Neuronal stem cell (in vitro differentiated cells): ENCODE measurements around the gene PRODH2.
A peak's percentile ranks its signal among the peaks of the same experiment; 100 is the strongest.

Source experiments
- DNase-seq: peaks from one replicate; pipeline ENCODE4 v3.0.0-alpha.2; 2013; ENCODE audit warnings: low spot score
- H2AFZ ChIP-seq: one replicate; pipeline ENCODE4 v1.6.1; 2013; ENCODE audit warnings: mild to moderate bottlenecking, low read length, inconsistent platforms
- H2AK5ac ChIP-seq: 2 replicates; pipeline ENCODE4 v1.6.1; 2013; ENCODE audit warnings: low read depth, mild to moderate bottlenecking, inconsistent platforms, low read length, moderate library complexity, mixed read lengths
- H2BK120ac ChIP-seq: 2 replicates; pipeline ENCODE4 v1.6.1; 2013; ENCODE audit warnings: low read depth, mild to moderate bottlenecking, inconsistent platforms, low read length, moderate library complexity, mixed read lengths
- H2BK12ac ChIP-seq: one replicate; pipeline ENCODE4 v1.6.1; 2013; ENCODE audit warnings: low read length, inconsistent platforms
- H2BK15ac ChIP-seq: 2 replicates; pipeline ENCODE4 v1.6.1; 2013; ENCODE audit warnings: mild to moderate bottlenecking, low read length, inconsistent platforms, mixed read lengths
- H2BK5ac ChIP-seq: one replicate; pipeline ENCODE4 v1.6.1; 2013; ENCODE audit warnings: inconsistent platforms, mild to moderate bottlenecking, low read length, moderate library complexity
- H3K14ac ChIP-seq: one replicate; pipeline ENCODE4 v1.6.1; 2013; ENCODE audit warnings: low read length, inconsistent platforms
- H3K18ac ChIP-seq: 2 replicates; pipeline ENCODE4 v1.6.1; 2013; ENCODE audit warnings: low read length, inconsistent platforms
- H3K23ac ChIP-seq: 2 replicates; pipeline ENCODE4 v1.6.1; 2013; ENCODE audit warnings: low read depth, mild to moderate bottlenecking, mixed read lengths, low read length, inconsistent platforms; ENCODE audit not compliant: poor library complexity
- H3K27ac ChIP-seq: replicated peaks from 3 replicates; pipeline ENCODE4 v1.5.1; 2013; ENCODE audit warnings: low read length, inconsistent platforms
- H3K27me3 ChIP-seq, 3 experiments: 2 replicates each; pipeline ENCODE4 v1.6.1; 2013; ENCODE audit warnings: low read length in 3 of 3, mild to moderate bottlenecking in 2 of 3, inconsistent platforms in 1 of 3, low read depth in 1 of 3, mixed read lengths in 1 of 3, moderate library complexity in 1 of 3; ENCODE audit not compliant: control insufficient read depth in 3 of 3, insufficient read depth in 3 of 3
- H3K36me3 ChIP-seq, 2 donors: replicated peaks in 1 of 2; 2 replicates each; pipeline ENCODE4 v1.6.1; 2013; ENCODE audit warnings: low read length in 2 of 2; ENCODE audit not compliant: control insufficient read depth in 2 of 2, insufficient read depth in 2 of 2
- H3K4ac ChIP-seq: 2 replicates; pipeline ENCODE4 v1.6.1; 2013; ENCODE audit warnings: inconsistent platforms, mild to moderate bottlenecking, low read length, moderate library complexity
- H3K4me1 ChIP-seq, 2 donors: 1 replicate in 1 of 2; 2 replicates in 1 of 2; pipeline ENCODE4 v1.6.1; 2013; ENCODE audit warnings: low read length in 2 of 2, low read depth in 1 of 2; ENCODE audit not compliant: control insufficient read depth in 2 of 2, insufficient read depth in 1 of 2
- H3K4me2 ChIP-seq: one replicate; pipeline ENCODE4 v1.6.1; 2013; ENCODE audit warnings: mild to moderate bottlenecking, low read length, inconsistent platforms; ENCODE audit not compliant: insufficient read depth, poor library complexity, severe bottlenecking
- H3K4me3 ChIP-seq, 2 donors: 2 replicates each; pipeline ENCODE4 v1.5.1; 2013; ENCODE audit warnings: low read length in 2 of 2, mild to moderate bottlenecking in 2 of 2, inconsistent platforms in 1 of 2, moderate library complexity in 1 of 2
- H3K79me1 ChIP-seq: one replicate; pipeline ENCODE4 v1.6.1; 2013; ENCODE audit warnings: low read depth, mild to moderate bottlenecking, inconsistent platforms, low read length, moderate library complexity
- H3K9ac ChIP-seq: one replicate; pipeline ENCODE4 v1.6.1; 2013; ENCODE audit warnings: mild to moderate bottlenecking, low read depth, low read length, inconsistent platforms; ENCODE audit not compliant: poor library complexity
- H3K9me3 ChIP-seq, 2 donors: replicated peaks in 1 of 2; 2 replicates each; pipeline versions ENCODE3 to v1.6.1; 2013; ENCODE audit warnings: low read length in 2 of 2, mild to moderate bottlenecking in 2 of 2, inconsistent platforms in 1 of 2, low read depth in 1 of 2, mixed read lengths in 1 of 2, moderate library complexity in 1 of 2; ENCODE audit not compliant: control insufficient read depth in 2 of 2, insufficient read depth in 1 of 2
- H4K8ac ChIP-seq: one replicate; pipeline ENCODE4 v1.6.1; 2013; ENCODE audit warnings: low read depth, mild to moderate bottlenecking, inconsistent platforms, low read length, moderate library complexity
- H4K91ac ChIP-seq: one replicate; pipeline ENCODE4 v1.6.1; 2013; ENCODE audit warnings: low read length, low read depth, mild to moderate bottlenecking, inconsistent platforms; ENCODE audit not compliant: poor library complexity
- WGBS, 2 donors: extraction: QIAGEN DNeasy Blood & Tissue Kit; methylation state at CpG; one replicate each; pipeline ENCODE4 v1.1.7; 2013; ENCODE audit warnings: missing lambda C conversion rate in 2 of 2, mixed read lengths in 1 of 2; ENCODE audit not compliant: insufficient read length in 2 of 2, insufficient replicate concordance in 1 of 2; ENCODE audit errors: extremely low coverage in 2 of 2; 5-methylcytosine and 5-hydroxymethylcytosine counted together

PRODH2 gene

GRCh38 chr19:35848919-35849505 is 36.4 kb upstream of the PRODH2 start:
- H4K91ac ChIP-seq, result no peak overlapping the region
- no peak overlapping the region for H2BK5ac ChIP-seq
- no peak overlapping the region for H3K4ac ChIP-seq
- no peak for DNase-seq
- H3K27ac ChIP-seq, result no peak overlapping the region
- peak overlapping the region; percentile 38 for H3K18ac ChIP-seq
- H3K23ac ChIP-seq, result peak overlapping the region; percentile 93
- peaks cover 8 to 14% of the 10 kb centered on the region in 2 donors for H3K4me1 ChIP-seq
- no peak overlapping the region for H2AFZ ChIP-seq
- peaks cover 2% of the 10 kb centered on the region for H3K79me1 ChIP-seq
- no CpG with 5 or more reads among the region's 18 CpGs for WGBS, 2 donors
- peaks cover 19 to 71% (median 29%) of the 10 kb centered on the region in 3 experiments for H3K27me3 ChIP-seq
- H2BK120ac ChIP-seq, result no peak overlapping the region
- H2BK12ac ChIP-seq, result peak overlapping the region; percentile 22
- no peak overlapping the region for H3K4me2 ChIP-seq
- no peak overlapping the region for H3K9ac ChIP-seq
- no peaks in the 10 kb centered on the region for H3K9me3 ChIP-seq
- H2BK15ac ChIP-seq, result peak overlapping the region; percentile 54
- peak overlapping the region; percentile 17 for H4K8ac ChIP-seq
- peak overlapping the region; percentile 54 for H2AK5ac ChIP-seq
- H3K36me3 ChIP-seq, result no peaks in the 10 kb centered on the region
- H3K14ac ChIP-seq, result peak overlapping the region; percentile 38
- H3K4me3 ChIP-seq, result no peak overlapping the region

GRCh38 chr19:35848486-35848885 is 35.8 kb upstream of the PRODH2 start:
- no peak overlapping the region for H4K91ac ChIP-seq
- no peak overlapping the region for H3K4me2 ChIP-seq
- no peaks in the 10 kb centered on the region for H3K36me3 ChIP-seq
- H3K14ac ChIP-seq, result no peak overlapping the region
- peak overlapping the region; percentile 75 for H2AK5ac ChIP-seq
- peak overlapping the region; percentile 83 for H3K18ac ChIP-seq
- H4K8ac ChIP-seq, result no peak overlapping the region
- H3K27me3 ChIP-seq, result peaks cover 19 to 77% (median 34%) of the 10 kb centered on the region in 3 experiments
- peaks cover 2% of the 10 kb centered on the region for H3K79me1 ChIP-seq
- no peak overlapping the region for H2AFZ ChIP-seq
- H3K27ac ChIP-seq, result no peak overlapping the region
- H3K4me3 ChIP-seq, result no peak overlapping the region
- no peak overlapping the region for H3K9ac ChIP-seq
- no CpG with 5 or more reads among the region's 8 CpGs for WGBS, 2 donors
- no peak overlapping the region for H3K23ac ChIP-seq
- DNase-seq, result no peak
- no peak overlapping the region for H2BK12ac ChIP-seq
- no peak overlapping the region for H3K4ac ChIP-seq
- no peak overlapping the region for H2BK120ac ChIP-seq
- no peaks in the 10 kb centered on the region for H3K9me3 ChIP-seq
- H3K4me1 ChIP-seq, result peaks cover 9 to 14% of the 10 kb centered on the region in 2 donors
- H2BK5ac ChIP-seq, result no peak overlapping the region
- H2BK15ac ChIP-seq, result peak overlapping the region; percentile 49

GRCh38 chr19:35847911-35848310 is 35.3 kb upstream of the PRODH2 start:
- Histone ChIP-seq H3K23ac (no peak overlapping the region), H3K79me1 (peaks cover 2% of the 10 kb centered on the region), H2BK5ac (no peak overlapping the region), H3K27me3 (peaks cover 21 to 82% (median 40%) of the 10 kb centered on the region in 3 experiments), H3K9ac (no peak overlapping the region), H2BK12ac (peak overlapping the region; percentile 10), H3K4me2 (no peak overlapping the region), H3K27ac (no peak overlapping the region), H2AK5ac (peak overlapping the region; percentile 75), H3K4me1 (peaks cover 9 to 14% of the 10 kb centered on the region in 2 donors), H3K4ac (no peak overlapping the region), H2BK15ac (peak overlapping the region; percentile 49), H4K8ac (no peak overlapping the region), H2AFZ (no peak overlapping the region), H2BK120ac (no peak overlapping the region), H3K18ac (no peak overlapping the region), H3K4me3 (peak overlapping the region in 1 of 2 donors; percentile 34), H3K14ac (no peak overlapping the region), H3K36me3 (no peaks in the 10 kb centered on the region), H3K9me3 (no peaks in the 10 kb centered on the region), H4K91ac (no peak overlapping the region)
- no CpG with 5 or more reads among the region's 8 CpGs for WGBS, 2 donors
- DNase-seq, result no peak

GRCh38 chr19:35846038-35846668 is 33.5 kb upstream of the PRODH2 start:
- no peak overlapping the region for H3K27ac ChIP-seq
- H2AFZ ChIP-seq, result peak overlapping the region; percentile 45
- H2BK5ac ChIP-seq, result no peak overlapping the region
- peak overlapping the region; percentile 96 for H3K23ac ChIP-seq
- peak overlapping the region; percentile 76 for H3K18ac ChIP-seq
- H2BK15ac ChIP-seq, result no peak overlapping the region
- H3K4ac ChIP-seq, result no peak overlapping the region
- peak overlapping the region; percentile 21 for H3K14ac ChIP-seq
- no peaks in the 10 kb centered on the region for H3K36me3 ChIP-seq
- H4K8ac ChIP-seq, result no peak overlapping the region
- peak overlapping the region in 1 of 2 donors; percentile 31 for H3K4me3 ChIP-seq
- no peak overlapping the region for H2AK5ac ChIP-seq
- peaks cover 2% of the 10 kb centered on the region for H3K79me1 ChIP-seq
- H3K4me2 ChIP-seq, result peak overlapping the region; percentile 11
- H2BK12ac ChIP-seq, result no peak overlapping the region
- H4K91ac ChIP-seq, result no peak overlapping the region
- WGBS, 2 donors, result no CpG with 5 or more reads among the region's 26 CpGs
- H3K4me1 ChIP-seq, result peaks cover 4 to 7% of the 10 kb centered on the region in 2 donors
- H3K9me3 ChIP-seq, result no peaks in the 10 kb centered on the region
- peaks cover 21 to 95% (median 47%) of the 10 kb centered on the region in 3 experiments for H3K27me3 ChIP-seq
- no peak overlapping the region for H2BK120ac ChIP-seq
- DNase-seq, result no peak
- no peak overlapping the region for H3K9ac ChIP-seq
